GM11168 (cell line): ENCODE data around the gene PCDH7.

Experiments
- in situ Hi-C: fragments of 300-500 bp; cut with MboI; formaldehyde crosslinking; loops from one replicate; pipeline ENCODE4 v1.12.0; 2022; ENCODE audit warnings: low sequenced_read_pairs; ENCODE audit not compliant: unreplicated experiment

The PCDH7 gene

DNA sequence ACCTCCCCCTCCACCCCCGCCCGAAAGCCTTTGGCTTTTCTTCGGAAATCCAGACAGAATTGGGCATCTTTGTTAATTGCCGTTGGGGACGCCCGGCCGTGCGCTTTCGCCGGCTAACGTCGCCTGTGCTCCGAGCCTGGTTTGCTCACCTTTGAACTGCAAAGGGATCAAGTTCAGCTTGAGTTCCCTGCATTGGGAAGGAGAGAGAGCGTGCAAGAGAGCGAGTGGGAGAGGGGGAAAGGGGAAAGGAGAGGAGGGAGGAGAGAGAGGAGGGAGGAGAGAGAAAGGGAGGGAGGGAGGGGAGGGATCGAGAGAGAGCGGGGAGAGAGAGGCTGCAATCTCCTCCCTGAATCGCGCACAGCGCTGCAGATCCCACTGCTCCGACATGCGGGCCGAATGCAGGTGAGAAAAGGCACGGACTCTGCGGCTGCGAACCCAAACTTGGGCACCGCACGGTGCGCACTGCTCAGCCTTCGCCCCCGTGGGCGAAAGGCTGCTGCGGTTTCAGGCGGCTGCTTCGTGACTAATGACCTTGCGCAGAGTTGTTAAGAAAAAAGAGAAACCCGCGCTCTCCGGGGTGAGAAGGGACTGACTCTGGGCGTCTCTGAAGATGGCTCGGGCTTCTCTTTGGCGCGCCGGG lies at the start of gene PCDH7:
Gene PCDH7 (plus strand): TSS at position 349 of the 640 bp plus-strand sequence. CDS start 1,054 bp downstream, outside the sequence.
- in situ Hi-C loops: no loop called here

- in situ Hi-C loops: no loop called here
These were observed 48.2 kb upstream of the PCDH7 start for GRCh38 chr4:30671926-30672448.

DNA sequence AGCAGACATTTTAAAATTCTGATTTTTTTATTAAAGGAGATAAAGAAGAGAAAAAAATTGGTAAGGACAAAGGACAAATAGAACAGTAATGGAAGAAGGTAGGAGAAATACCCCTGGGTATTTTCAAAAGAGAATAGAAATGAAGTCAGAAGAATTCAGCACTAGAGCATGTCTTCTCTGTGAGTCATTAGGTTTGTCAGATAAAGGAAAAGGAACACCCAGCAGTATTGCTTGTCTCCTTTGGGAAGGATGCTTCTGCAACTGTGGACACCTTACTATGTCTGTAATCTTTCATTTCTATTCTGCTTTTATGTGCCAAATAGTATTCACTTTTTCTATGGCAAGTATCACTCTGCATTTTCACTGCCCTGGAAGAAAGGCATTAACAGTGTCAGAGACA lies 24.0 kb upstream of the PCDH7 start:
- in situ Hi-C loops: no loop called here

DNA sequence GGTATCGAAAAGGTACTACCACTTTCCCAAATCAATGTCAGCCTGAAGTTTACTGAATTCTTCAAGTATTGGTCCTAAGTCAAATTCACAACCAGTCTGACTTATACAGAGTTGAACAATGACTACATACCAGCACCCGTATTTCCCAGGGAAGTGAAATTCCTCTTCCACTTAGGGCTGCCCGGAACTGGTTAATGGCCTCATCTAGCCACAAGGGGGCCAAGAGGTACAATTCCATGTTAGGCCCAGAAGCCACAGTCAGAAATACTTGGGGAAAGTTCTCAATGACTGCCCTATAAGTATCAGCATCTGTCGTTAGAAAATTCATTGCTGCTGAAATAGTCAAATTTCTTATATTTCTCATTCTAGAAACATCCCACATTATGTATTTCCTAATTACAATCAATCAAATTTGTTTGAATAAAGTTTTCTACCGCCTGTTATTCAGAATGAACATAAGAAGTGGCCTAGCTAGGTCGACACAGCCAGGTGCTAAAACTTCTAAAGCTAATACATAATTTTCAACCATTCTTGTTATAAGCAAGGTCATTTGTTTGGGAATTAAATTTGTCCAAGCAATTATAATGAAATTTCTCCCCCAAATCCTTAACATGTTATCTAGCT lies 5.6 kb upstream of the PCDH7 start:
- in situ Hi-C loops: no loop called here

GRCh38 chr4:30716158-30716557 lies 4.0 kb upstream of the PCDH7 start:
- in situ Hi-C loops: no loop called here

GRCh38 chr4:30716681-30717207 lies 3.4 kb upstream of the PCDH7 start:
- in situ Hi-C loops: no loop called here

DNA sequence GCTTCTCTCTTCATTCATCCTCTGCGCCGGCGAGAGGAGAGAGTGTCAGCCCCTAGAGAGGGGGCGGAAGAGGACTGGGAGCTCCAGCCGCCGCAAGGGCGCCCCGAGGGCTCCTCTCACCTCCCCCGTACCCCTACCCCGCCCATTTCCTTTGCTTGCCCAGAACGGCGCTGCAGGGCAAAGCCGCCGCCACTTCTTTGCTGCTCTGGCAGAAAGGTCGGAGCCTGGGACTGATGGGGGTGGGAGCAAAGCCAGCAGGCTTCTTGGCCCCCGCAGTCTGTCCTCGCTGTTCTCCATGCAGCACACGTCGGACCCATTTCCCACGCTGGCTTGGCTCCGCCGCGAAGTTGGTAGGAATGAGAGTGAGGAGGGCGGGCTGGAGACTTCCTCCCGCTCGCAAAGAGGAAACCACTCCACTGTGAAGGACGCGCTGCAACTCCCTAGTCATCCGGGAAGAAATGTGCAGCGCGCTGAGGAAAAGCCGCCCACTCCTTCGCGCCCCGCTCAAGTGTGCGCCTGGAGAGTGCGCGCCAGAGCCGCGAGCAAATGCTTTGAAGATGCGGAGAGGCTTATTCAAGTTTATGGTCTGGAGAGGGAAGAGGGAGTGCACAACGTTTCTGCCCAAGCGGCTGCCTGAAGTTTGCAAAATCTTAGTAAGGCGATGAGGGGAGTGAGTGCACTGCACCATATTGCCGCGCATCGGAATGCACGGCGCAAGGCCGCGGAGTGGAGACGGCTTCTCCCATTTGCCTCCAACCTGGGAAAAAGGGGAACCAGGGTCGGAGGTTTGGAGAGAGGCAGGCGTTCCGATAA lies 2.8 kb upstream of the PCDH7 start:
- in situ Hi-C loops: no loop called here

DNA sequence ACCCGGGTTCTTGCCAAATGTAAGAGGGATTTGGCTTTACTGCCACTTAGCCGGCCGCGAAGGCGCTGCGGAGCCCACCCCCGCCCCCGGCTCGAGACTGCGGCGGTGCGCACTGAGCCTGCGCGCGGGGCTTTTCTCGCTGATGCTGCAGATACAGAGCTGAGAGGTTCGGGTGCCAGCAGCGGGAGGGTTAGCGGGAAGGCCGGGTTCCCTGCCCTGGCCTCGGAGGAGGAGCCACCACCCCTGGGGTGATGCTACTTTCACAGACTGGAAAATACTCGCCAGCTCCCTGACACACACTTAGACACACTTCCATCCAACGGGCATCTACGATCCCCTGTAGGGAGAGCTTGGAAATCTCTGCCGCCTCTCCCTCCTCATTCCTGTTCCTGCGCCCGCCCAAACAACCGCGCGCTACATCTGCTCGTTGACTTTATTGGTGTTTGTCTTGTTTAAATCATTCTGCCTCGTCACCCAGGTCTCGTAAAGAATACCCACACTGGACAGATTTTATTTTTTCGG lies 2.1 kb upstream of the PCDH7 start:
- in situ Hi-C loops: no loop called here

GRCh38 chr4:30718641-30719453 lies 1.3 kb upstream of the PCDH7 start:
- in situ Hi-C loops: no loop called here

- in situ Hi-C loops: no loop called here
These were observed 632 bp upstream of the PCDH7 start for GRCh38 chr4:30719454-30720020.

DNA sequence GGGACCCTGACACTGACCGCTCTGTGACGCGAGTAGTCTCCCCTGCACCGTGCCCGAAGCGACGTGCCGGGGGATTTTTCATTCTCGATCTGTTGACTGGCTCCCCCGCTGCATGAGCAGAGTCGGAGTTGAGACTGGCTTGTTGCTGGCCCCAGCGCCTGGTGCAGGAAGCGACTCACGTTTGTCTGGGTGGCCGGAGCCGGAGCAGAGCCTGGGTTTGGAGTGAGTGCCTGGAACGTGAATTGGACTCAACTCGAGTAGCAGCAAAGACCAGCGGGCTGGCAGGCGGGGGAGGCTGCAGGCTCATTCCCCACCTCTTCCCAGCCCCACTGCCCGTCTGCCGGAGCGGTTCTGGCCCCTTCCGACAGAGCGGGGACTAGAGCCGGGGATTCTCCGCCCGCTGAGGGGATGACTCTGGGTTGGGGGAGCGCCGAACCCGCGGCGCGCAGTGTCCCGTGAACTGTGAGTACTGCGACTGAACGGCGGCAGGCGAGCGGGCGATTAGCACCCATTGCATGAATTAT lies 554 bp downstream of the PCDH7 start:
- in situ Hi-C loops: no loop called here

DNA sequence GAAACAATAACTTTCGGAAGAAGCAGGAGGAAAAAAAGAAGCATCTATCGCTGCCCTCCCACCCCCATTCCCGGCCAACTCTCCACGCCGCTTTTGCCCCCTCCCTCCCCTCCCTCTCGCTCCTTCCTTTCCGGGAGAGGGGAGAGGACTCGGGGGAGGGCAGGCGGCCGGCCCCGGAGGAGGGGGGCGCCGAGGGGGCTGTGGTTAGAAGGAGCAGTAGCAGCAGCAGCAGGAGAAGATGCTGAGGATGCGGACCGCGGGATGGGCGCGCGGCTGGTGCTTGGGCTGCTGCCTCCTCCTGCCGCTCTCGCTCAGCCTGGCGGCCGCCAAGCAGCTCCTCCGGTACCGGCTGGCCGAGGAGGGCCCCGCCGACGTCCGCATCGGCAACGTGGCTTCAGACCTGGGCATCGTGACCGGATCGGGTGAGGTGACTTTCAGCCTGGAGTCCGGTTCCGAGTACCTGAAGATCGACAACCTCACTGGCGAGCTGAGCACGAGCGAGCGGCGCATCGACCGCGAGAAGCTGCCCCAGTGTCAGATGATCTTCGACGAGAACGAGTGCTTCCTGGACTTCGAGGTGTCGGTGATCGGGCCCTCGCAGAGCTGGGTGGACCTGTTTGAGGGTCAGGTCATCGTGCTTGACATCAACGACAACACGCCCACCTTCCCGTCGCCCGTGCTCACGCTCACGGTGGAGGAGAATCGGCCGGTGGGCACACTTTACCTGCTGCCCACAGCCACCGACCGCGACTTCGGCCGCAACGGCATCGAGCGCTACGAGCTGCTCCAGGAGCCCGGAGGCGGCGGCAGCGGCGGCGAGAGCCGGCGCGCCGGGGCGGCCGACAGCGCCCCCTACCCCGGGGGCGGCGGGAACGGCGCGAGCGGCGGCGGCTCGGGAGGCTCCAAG lies 1.3 kb downstream of the PCDH7 start:
- in situ Hi-C loops: no loop called here

DNA sequence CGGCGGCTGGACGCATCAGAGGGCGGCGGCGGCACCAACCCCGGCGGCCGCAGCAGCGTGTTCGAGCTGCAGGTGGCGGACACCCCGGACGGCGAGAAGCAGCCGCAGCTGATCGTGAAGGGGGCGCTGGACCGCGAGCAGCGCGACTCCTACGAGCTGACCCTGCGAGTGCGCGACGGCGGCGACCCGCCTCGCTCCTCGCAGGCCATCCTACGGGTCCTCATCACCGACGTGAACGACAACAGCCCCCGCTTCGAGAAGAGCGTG lies 1.9 kb downstream of the PCDH7 start:
- in situ Hi-C loops: no loop called here

- in situ Hi-C loops: no loop called here
These were observed 2.4 kb downstream of the PCDH7 start for GRCh38 chr4:30722359-30723200.

- in situ Hi-C loops: no loop called here
These were observed 3.2 kb downstream of the PCDH7 start for GRCh38 chr4:30723201-30723955.

- in situ Hi-C loops: no loop called here
These were observed 4.1 kb downstream of the PCDH7 start for GRCh38 chr4:30724247-30724646.

- in situ Hi-C loops: no loop called here
These were observed 5.4 kb downstream of the PCDH7 start for GRCh38 chr4:30725562-30725961.
